ENCODE results near the gene PHACTR3.

PHACTR3 gene

DNA sequence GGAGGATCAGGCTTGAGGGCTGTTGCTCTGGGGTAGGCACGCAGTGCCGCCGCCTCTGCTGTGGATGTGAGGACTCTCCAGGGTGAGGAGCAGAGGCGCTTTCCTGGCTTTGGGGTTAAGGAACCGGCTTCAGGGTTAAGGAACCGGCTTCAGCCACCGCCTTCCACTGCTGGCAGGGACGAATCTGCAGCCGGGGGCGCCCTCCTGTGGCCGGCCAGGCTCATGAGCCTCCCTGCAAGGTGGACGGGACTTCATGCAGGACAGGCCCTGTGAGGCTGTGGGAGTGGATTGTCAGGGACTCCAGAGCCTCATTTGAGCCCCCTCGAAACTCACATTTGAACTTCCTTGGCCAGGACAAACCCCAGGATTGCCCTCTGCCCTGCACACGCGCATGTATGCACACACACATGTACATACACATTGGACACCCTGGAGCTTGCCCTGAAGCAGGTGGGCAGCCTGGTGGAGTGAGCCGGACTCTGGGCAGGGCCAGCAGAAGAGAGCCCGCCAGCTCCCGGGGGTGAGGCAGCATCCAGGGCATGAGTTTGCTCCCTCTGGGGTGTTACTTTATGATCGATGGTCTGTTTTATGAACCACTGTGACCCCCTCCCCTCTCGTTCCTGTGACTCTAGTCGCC lies 146.9 kb downstream of the PHACTR3 start:
- peak; percentile 87 for DNase-seq (ENCODE audit: low spot score)

DNA sequence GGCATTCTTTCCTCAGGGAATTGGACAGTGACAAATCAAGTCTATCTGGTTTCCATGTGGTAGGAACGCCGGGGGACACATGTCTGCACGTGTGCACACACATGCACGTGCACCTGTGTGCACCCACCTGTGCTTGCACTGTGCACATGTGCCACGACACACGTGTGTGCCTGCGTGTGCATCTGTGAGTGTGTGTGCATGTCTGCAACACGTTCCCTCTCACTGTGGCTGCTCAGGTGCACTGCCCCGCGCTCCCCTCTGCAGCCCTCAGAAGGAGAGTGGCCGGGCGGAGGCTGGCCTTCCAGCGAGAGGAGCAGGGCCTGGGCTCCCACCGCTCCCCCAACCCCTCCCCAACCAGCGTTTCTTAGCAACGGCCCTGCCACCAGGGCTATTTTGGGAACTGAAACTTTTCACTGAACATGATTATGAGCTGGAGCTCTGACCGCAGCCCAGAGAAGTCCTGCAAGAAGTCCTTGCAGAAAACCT lies 147.8 kb downstream of the PHACTR3 start:
- DNase-seq (ENCODE audit: low spot score): peak; percentile 68

DNA sequence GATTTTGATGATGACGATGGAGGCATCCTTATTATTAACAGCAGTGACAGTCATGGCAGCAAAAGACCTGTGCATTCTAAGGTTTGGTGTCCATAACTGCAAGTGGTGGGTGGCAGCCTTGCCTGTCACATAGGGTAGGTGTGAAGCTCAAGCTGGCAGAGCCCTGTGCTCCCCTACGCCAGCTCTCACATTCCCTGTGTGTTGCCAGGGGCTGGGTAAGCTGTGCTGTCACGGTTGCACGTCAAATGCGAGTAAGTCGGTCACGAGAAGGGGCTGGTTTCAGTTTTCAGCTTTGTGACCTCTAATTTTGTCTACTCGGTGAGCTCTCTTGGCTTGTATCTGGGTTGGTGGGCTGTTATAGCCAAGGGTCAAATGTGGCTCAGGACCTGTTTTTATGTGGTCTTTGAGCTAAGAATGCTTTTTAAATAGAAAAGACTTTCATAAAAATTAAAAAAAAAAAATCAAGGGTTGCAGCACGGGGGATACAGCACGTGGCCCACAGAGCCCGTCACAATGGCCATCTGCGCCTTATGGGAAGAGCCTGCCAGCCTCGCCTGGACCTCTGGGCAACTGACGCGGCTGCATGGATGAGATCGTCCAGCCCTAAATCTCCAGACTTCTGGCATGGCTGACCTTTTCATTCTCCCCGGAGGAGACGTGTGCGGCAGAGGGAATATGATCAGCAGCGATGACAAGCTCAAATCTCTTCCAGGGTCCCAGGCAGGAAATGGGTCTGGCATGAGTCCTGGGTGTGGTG lies 148.5 kb downstream of the PHACTR3 start:
- DNase-seq (ENCODE audit: low spot score): peak; percentile 47

DNA sequence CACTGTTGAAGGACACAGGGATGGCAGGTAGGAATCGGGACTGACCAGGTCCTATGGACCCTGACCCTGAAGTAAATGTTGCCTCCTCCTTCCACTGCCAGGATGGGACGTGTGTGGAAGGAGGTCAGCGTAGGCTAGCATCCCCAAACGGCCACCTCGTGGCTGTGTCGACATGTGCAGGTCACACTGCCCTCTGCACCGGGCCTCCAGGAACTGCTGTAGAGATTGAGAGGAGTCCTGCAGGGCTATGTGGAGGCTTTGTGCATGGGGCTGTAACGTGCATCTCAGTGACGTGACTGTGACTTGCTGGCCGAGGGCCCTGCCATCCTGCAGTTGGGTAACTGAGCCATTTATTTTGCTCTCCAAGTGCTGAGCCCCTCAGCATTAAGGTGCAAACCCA lies 149.5 kb downstream of the PHACTR3 start:
- no peak for DNase-seq (ENCODE audit: low spot score)

- DNase-seq (ENCODE audit: low spot score): no peak
These were observed 150.2 kb downstream of the PHACTR3 start for GRCh38 chr20:59754551-59754950.

DNA sequence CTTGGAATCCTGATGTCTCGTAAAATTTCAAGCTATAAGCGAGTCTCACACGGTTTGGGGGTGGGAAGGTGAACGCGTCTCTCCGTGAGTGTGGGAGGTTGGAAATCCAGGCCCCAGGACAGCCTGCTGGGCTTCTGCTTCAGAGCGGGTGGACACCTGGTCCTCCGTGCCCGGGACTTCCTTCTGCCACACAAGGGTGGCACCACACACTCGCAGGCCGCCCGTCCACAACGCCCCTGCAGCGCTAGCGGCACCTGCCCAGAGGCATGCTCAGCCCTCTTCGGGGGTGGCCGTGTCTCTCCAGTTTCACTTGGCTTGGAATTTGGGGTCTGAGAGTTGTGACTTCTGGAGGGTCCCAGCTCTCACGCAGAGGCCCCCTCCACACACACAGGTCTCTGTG lies 151.9 kb downstream of the PHACTR3 start:
- no peak for DNase-seq (ENCODE audit: low spot score)

DNA sequence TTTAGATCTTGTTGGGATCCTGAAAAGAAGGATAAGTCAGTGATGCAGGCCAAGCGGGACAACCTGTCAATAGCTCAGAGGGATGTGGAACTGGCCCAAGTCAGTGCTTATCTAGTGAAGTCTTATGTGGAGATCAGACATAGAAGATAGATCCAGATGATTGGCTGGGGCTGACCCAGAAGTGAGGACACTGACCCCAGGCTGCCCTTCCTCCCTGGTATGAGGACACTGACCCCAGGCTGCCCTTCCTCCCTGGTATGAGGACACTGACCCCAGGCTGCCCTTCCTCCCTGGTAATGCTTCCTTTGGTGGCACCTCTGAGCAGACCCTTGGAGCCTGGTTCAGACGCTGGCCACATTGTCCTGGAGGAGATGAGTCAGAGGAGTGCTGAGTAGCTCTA lies 159.7 kb downstream of the PHACTR3 start:
- no peak for DNase-seq (ENCODE audit: low spot score)

- DNase-seq (ENCODE audit: low spot score): no peak
These were observed 161.3 kb downstream of the PHACTR3 start for GRCh38 chr20:59765599-59766177.

GRCh38 chr20:59767656-59768055 lies 163.3 kb downstream of the PHACTR3 start:
- DNase-seq (ENCODE audit: low spot score): no peak

- no peak for DNase-seq (ENCODE audit: low spot score)
These were observed 165.9 kb downstream of the PHACTR3 start for GRCh38 chr20:59770270-59770669.

DNA sequence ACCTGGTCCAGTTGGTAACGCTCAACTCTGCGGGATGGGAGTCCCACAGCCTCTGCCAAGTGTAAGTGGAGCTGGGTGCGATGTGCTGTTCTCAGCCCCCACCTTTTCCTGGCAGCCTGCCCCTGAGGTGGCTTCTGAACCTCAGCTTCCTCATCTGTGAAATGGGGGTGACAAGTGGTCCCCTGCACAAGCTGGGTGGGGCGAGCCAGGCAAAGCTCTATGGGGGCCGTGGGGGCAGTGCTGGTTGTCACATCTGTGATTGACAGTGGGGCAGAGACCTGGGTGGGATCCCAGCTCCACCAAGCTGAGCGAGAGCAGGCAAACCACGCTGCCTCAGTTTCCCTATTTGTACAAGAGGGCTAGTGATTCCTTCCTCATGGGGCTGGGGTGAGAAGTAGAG lies 166.5 kb downstream of the PHACTR3 start:
- no peak for DNase-seq (ENCODE audit: low spot score)

DNA sequence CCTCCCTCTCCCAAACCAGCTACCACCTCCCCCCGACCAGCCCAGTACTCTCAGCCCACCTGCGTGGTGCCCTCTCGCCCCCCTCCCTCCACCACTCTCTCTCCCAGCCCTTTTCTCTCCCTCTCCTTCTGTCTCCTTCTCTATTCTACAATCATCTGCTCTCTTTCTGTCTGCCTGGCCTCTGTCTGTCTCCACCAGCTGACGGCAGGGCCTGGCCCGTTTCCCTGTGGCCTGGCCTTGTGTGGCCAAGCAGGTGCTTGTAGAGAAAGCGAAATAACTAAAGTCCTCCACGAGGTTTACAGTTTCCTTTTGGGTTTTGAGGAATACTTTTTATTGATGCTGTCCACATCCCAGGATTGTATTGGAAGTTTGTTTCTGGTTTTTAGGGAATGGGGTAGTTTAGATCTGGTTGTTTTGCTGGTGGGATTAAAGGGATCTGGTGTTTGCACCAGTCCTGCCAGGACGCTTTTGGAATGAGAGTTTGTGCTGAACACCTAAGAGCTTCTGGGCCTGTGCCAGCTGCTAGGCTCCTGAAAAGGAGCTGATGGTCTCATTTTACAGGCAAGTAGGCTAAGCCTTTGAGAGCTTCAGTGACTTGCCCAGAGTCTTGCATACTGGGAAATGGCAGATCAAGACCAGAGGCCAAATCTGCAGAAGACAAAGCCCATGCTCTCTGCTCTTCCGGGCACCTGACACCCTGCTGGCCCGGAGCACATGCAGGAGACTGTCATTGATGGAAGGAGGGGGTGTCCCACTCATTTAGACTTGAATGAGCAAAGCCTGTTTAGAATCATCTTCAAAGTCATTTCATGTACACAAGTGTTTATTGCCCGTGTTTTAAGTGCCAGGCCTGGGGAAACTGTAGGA lies 167.4 kb downstream of the PHACTR3 start:
- no peak for DNase-seq (ENCODE audit: low spot score)

DNA sequence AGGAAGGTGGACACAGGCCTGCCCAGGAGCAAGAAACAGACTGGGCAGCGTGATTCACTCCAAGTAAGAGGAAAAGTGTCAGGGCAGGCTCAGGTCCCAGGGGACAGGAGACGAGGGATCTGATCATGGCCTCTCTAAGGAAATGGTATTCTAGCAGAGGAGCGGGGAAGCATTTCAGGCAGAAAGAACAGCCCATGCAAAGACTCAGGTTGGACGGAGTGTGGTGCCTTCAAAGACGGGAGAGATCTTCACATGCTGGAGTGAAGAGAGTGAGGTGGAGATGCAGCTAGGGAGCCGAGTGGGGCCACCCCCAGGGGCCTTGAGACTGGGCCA lies 168.0 kb downstream of the PHACTR3 start:
- DNase-seq (ENCODE audit: low spot score): no peak

- no peak for DNase-seq (ENCODE audit: low spot score)
These were observed 168.9 kb downstream of the PHACTR3 start for GRCh38 chr20:59772931-59773913.

- DNase-seq (ENCODE audit: low spot score): no peak
These were observed 169.9 kb downstream of the PHACTR3 start for GRCh38 chr20:59774204-59774641.

- DNase-seq (ENCODE audit: low spot score): no peak
These were observed 170.8 kb downstream of the PHACTR3 start for GRCh38 chr20:59774921-59775686.

GRCh38 chr20:59775687-59776055 lies 171.3 kb downstream of the PHACTR3 start:
- no peak for DNase-seq (ENCODE audit: low spot score)

DNA sequence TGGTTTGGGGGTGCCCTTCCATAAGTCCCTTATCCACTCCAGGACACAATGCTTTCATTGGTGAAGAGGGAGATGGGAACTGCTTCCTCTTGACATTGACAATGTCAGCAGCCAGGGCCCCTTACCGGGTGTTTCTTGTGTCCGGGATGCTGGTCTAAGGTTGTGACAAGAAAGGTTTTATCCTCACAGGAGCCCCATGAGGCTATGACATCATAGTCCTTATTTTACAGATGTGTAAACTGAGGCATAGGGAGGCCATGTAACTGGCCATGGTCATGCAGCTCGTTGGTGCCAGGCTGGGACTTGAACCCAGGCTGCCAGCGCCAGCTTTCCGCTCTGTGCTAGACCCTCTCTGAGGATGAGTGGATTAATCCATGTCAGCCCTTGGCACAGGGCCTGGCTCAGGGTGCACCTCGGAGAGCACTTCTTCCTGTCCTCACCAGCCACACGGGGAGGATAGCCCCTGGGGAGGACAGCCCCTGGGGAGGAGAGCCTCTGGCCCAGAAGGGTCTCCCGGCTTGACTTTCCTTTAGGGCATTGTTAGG lies 171.8 kb downstream of the PHACTR3 start:
- DNase-seq (ENCODE audit: low spot score): no peak

DNA sequence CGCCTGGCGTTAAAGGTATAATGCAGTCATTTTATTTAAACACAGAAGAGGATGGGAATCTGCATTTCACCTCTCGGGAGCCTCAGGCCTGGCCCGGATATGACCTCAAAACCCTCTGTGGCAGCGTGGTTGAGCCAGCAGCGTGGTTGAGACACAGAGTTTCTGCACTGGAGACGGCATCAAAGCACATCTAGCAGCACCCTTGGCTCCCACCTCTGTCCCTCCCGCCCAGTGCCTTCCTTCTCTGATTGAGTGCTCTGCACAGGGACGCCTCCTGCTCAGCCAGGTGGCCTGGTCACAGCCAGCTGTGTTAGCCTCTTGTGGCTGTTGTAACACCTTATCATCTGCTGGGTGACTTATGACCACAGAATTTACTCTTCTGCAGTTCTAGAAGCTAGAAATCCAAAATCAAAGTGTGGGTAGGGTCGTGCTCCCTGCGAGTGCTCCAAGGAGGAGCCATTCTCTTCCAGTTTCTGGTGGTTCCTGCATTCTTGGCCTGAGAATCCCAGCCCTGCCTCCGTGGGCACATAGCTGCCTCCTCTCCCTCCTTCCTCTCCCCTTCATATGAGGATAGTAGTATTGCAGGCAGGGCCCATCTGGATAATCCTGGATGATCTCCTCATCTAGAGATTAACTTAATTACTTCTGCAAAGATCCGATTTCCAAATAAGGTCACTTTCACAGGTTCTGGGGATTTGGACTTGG lies 172.4 kb downstream of the PHACTR3 start:
- DNase-seq (ENCODE audit: low spot score): no peak
